CD4-positive, CD25-positive, alpha-beta regulatory T cell (primary cell): Measurements from ENCODE around the gene SHC3. TPM values are rescaled to one million over a fixed set of nuclear protein-coding genes. Genes with fewer than 3 reads are reported as not detected.

ENCODE experiments used
- ATAC-seq, 2 donors: fragments of 150-1000 bp; cut with Tn5 transposase; one replicate each; pipeline ENCODE4 v1.10.0; 2021; ENCODE audit warnings: low read depth in 2 of 2, moderate number of reproducible peaks in 2 of 2, moderate library complexity in 1 of 2
- DNase-seq, 3 donors: peaks; one replicate each; pipeline versions ENCODE4 v3.0.0 to v3.0.0-alpha.2; 2012 to 2022; ENCODE audit warnings: mixed read lengths in 1 of 3
- H3K27ac ChIP-seq: one replicate; pipeline ENCODE4 v1.7.0; 2013; ENCODE audit warnings: mild to moderate bottlenecking, low read length; ENCODE audit not compliant: insufficient read depth, poor library complexity, severe bottlenecking
- H3K27me3 ChIP-seq: one replicate; pipeline ENCODE4 v1.7.0; 2013; ENCODE audit warnings: low read length; ENCODE audit not compliant: control insufficient read depth, insufficient read depth
- H3K36me3 ChIP-seq: one replicate; pipeline ENCODE4 v1.7.0; 2013; ENCODE audit warnings: mild to moderate bottlenecking, low read length, moderate library complexity; ENCODE audit not compliant: control insufficient read depth, insufficient read depth
- H3K4me1 ChIP-seq: 2 replicates; pipeline ENCODE4 v1.7.0; 2013; ENCODE audit warnings: mild to moderate bottlenecking, low read length; ENCODE audit not compliant: insufficient read depth, control insufficient read depth, poor library complexity, severe bottlenecking
- H3K4me3 ChIP-seq: one replicate; pipeline ENCODE4 v1.7.0; 2013; ENCODE audit warnings: low read depth, mild to moderate bottlenecking, low read length, moderate library complexity
- H3K9me3 ChIP-seq, 2 experiments: 1 replicate in 1 of 2; 2 replicates in 1 of 2; pipeline ENCODE4 v1.7.0; 2013; ENCODE audit warnings: low read length in 2 of 2, mild to moderate bottlenecking in 1 of 2, moderate library complexity in 1 of 2; ENCODE audit not compliant: control insufficient read depth in 2 of 2
- H3K27ac Mint-ChIP-seq, 3 donors: one replicate each; pipeline ENCODE4 v1.8.0; 2020 to 2022; ENCODE audit warnings: mild to moderate bottlenecking in 3 of 3, mixed read lengths in 3 of 3, moderate library complexity in 2 of 3
- H3K27me3 Mint-ChIP-seq: one replicate; pipeline ENCODE4 v1.8.0; 2022; ENCODE audit warnings: mild to moderate bottlenecking, mixed read lengths
- H3K36me3 Mint-ChIP-seq: one replicate; pipeline ENCODE4 v1.8.0; 2020; ENCODE audit warnings: mixed read lengths
- H3K4me1 Mint-ChIP-seq, 4 donors: one replicate each; pipeline ENCODE4 v1.8.0; 2020 to 2022; ENCODE audit warnings: mixed read lengths in 4 of 4, mild to moderate bottlenecking in 1 of 4
- H3K4me3 Mint-ChIP-seq, 4 donors: one replicate each; pipeline ENCODE4 v1.8.0; 2020 to 2022; ENCODE audit warnings: mild to moderate bottlenecking in 4 of 4, mixed read lengths in 4 of 4, moderate library complexity in 3 of 4
- H3K9me3 Mint-ChIP-seq, 7 donors: one replicate each; pipeline ENCODE4 v1.8.0; 2020 to 2022; ENCODE audit warnings: mixed read lengths in 7 of 7, mild to moderate bottlenecking in 3 of 7, moderate library complexity in 2 of 7
- polyA plus RNA-seq, 4 donors: library from polyadenylated mRNA; unstranded; fragments of 300-500 nt; fragmentation: Illumina TruSeq; gene quantifications; one replicate each; pipeline ENCODE4 v1.2.3, GENCODE V29; 2021
- total RNA-seq: library from RNA; stranded (reverse); gene quantifications from one replicate; pipeline ENCODE4 v1.2.3, GENCODE V29; 2022

The SHC3 gene
- total and polyA plus RNA-seq, 5 donors from 2014 or later, result not detected

GRCh38 chr9:89175828-89176261 is 2.8 kb downstream of the SHC3 start:
- DNase-seq, result no peak
- H3K4me1 ChIP-seq, result no peaks in the 10 kb centered on the region
- H3K4me3 ChIP-seq, result no peak overlapping the region
- no peak overlapping the region for H3K27ac Mint-ChIP-seq
- no peaks in the 10 kb centered on the region for H3K9me3 ChIP-seq
- H3K27ac ChIP-seq, result no peak overlapping the region
- H3K9me3 Mint-ChIP-seq, result peaks cover 0 to 2% (median 0%) of the 10 kb centered on the region in 7 donors
- H3K4me1 Mint-ChIP-seq, result peaks cover 5 to 16% (median 7%) of the 10 kb centered on the region in 4 donors
- no peaks in the 10 kb centered on the region for H3K36me3 ChIP-seq
- H3K36me3 Mint-ChIP-seq, result no peaks in the 10 kb centered on the region
- H3K27me3 Mint-ChIP-seq, result peaks cover 51% of the 10 kb centered on the region
- H3K4me3 Mint-ChIP-seq, result no peak overlapping the region
- H3K27me3 ChIP-seq, result peaks cover 40% of the 10 kb centered on the region
- ATAC-seq, result no peak

GRCh38 chr9:89174291-89174690 is 4.3 kb downstream of the SHC3 start:
- H3K27ac Mint-ChIP-seq, result no peak overlapping the region
- H3K27me3 Mint-ChIP-seq, result peaks cover 36% of the 10 kb centered on the region
- H3K4me3 Mint-ChIP-seq, result no peak overlapping the region
- DNase-seq (no peak), ATAC-seq (no peak)
- peaks cover 0 to 9% (median 4%) of the 10 kb centered on the region in 4 donors for H3K4me1 Mint-ChIP-seq
- H3K4me3 ChIP-seq, result no peak overlapping the region
- no peak overlapping the region for H3K27ac ChIP-seq
- H3K36me3 ChIP-seq, result no peaks in the 10 kb centered on the region
- no peaks in the 10 kb centered on the region for H3K36me3 Mint-ChIP-seq
- no peaks in the 10 kb centered on the region for H3K4me1 ChIP-seq
- H3K9me3 ChIP-seq, result no peaks in the 10 kb centered on the region
- peaks cover 31% of the 10 kb centered on the region for H3K27me3 ChIP-seq
- H3K9me3 Mint-ChIP-seq, result peaks cover 0 to 2% (median 0%) of the 10 kb centered on the region in 7 donors

GRCh38 chr9:89173072-89173471 is 5.5 kb downstream of the SHC3 start:
- Histone ChIP-seq H3K9me3 (no peaks in the 10 kb centered on the region), H3K27me3 (peaks cover 23% of the 10 kb centered on the region), H3K4me3 (no peak overlapping the region), H3K36me3 (no peaks in the 10 kb centered on the region), H3K4me1 (no peaks in the 10 kb centered on the region), H3K27ac (no peak overlapping the region)
- ATAC-seq (no peak), DNase-seq (no peak)
- Mint-ChIP-seq H3K36me3 (no peaks in the 10 kb centered on the region), H3K4me1 (peaks cover 0 to 3% (median 0%) of the 10 kb centered on the region in 4 donors), H3K9me3 (peaks cover 0 to 2% (median 0%) of the 10 kb centered on the region in 7 donors), H3K27me3 (peaks cover 34% of the 10 kb centered on the region), H3K4me3 (no peak overlapping the region), H3K27ac (no peak overlapping the region)

DNA sequence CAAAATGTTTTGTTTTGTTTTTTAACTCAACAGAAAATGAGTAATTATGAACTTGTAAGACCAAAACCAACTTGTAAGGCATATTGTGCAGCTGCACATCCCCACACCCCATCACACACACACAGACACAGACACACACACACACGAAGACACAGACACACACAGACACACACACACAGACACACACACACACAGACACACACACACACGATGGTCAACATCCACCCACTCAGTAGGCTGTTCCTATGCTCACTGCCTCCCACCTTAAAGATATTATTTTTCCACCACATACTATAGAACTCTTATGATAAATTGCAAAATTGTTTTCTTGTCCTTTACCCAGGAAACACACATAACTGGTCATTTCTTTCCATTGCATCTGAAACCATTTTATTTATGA is 6.2 kb downstream of the SHC3 start:
- Histone ChIP-seq H3K36me3 (no peaks in the 10 kb centered on the region), H3K27ac (no peak overlapping the region), H3K4me1 (no peaks in the 10 kb centered on the region), H3K27me3 (peaks cover 23% of the 10 kb centered on the region), H3K9me3 (no peaks in the 10 kb centered on the region), H3K4me3 (no peak overlapping the region)
- peaks cover 0 to 3% (median 0%) of the 10 kb centered on the region in 4 donors for H3K4me1 Mint-ChIP-seq
- H3K4me3 Mint-ChIP-seq, result no peak overlapping the region
- ATAC-seq (no peak), DNase-seq (no peak)
- H3K9me3 Mint-ChIP-seq, result peaks cover 0 to 2% (median 0%) of the 10 kb centered on the region in 7 donors
- no peak overlapping the region for H3K27ac Mint-ChIP-seq
- H3K27me3 Mint-ChIP-seq, result peaks cover 34% of the 10 kb centered on the region
- H3K36me3 Mint-ChIP-seq, result no peaks in the 10 kb centered on the region

DNA sequence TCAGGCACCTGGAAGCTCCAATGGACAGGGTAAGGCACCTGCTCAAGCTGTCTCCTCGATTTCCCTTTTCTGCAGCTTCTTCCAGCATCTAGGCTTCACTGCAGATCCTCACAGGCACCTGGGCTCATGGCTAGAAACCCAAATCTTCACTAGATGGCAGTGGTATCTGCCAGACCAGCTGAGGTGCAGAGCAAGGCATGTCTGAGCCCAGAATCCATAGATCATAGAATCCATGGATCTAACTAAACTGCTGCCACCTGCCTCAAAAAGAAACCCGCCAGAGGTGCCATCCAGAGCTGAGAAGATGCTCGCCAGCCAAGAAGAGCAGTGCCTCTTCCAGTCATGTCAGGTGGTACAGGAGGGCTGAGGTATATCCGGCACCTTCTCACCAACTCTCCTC is 6.9 kb downstream of the SHC3 start:
- Histone ChIP-seq H3K4me1 (no peaks in the 10 kb centered on the region), H3K9me3 (no peaks in the 10 kb centered on the region), H3K27me3 (peaks cover 17% of the 10 kb centered on the region), H3K27ac (no peak overlapping the region), H3K36me3 (no peaks in the 10 kb centered on the region), H3K4me3 (no peak overlapping the region)
- Mint-ChIP-seq H3K36me3 (no peaks in the 10 kb centered on the region), H3K4me1 (peaks cover 0 to under 1% (median 0%) of the 10 kb centered on the region in 4 donors), H3K27ac (no peak overlapping the region), H3K9me3 (peaks cover 0 to 2% (median 0%) of the 10 kb centered on the region in 7 donors), H3K4me3 (no peak overlapping the region), H3K27me3 (peaks cover 30% of the 10 kb centered on the region)
- no peak for ATAC-seq
- DNase-seq, result no peak

- Histone ChIP-seq H3K4me1 (no peaks in the 10 kb centered on the region), H3K9me3 (no peaks in the 10 kb centered on the region), H3K27me3 (peaks cover 14% of the 10 kb centered on the region), H3K4me3 (no peak overlapping the region), H3K27ac (no peak overlapping the region), H3K36me3 (no peaks in the 10 kb centered on the region)
- H3K36me3 Mint-ChIP-seq, result no peaks in the 10 kb centered on the region
- H3K9me3 Mint-ChIP-seq, result peaks cover 0 to 2% (median 0%) of the 10 kb centered on the region in 7 donors
- H3K4me1 Mint-ChIP-seq, result no peaks in the 10 kb centered on the region
- no peak overlapping the region for H3K27ac Mint-ChIP-seq
- H3K4me3 Mint-ChIP-seq, result no peak overlapping the region
- DNase-seq, result no peak
- peaks cover 30% of the 10 kb centered on the region for H3K27me3 Mint-ChIP-seq
- no peak for ATAC-seq
These were observed 7.4 kb downstream of the SHC3 start for GRCh38 chr9:89171231-89171630.

DNA sequence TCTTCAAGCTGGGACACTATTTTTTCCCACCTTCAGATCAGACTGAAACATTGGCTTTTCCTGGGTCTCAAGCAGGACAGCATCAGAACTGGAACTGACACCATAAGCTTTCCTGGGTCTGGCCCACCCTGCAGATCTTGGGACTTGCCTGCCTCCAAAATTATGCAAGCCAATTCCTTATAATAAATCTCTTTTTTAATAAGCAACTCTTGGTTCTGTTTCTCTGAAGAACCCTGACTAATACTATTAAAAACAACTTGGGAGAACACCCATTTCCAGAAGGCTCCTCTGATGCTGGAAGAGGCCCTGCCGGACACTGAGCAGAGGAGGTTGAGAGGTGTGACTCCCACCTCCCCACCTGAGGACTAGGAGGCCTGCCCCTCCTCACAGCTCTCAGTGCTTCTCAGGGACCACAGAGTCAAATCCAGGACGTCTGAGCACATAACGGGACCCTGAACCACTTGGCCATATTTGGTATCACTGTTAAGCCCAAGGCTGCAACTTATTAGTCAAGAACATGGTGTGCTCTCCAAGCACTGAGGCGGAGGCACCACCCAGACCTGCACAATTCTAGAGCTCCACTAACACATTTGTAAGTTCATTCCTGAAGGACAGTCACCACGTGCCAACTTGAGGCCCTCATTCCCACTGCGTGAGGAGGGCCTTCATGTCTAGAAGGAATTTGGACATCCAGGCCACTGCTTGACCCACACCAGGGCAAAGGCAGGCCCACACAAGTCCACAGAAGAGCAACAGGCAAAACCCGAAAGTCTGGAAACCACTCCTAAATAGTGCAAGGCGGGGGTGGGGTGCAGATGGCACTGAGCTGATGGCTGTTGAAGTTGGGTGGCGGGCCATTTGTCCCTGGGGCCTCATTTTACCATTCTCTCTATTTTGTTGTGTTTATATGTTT is 9.5 kb downstream of the SHC3 start:
- no peak for ATAC-seq
- peaks cover 0 to 3% (median 0%) of the 10 kb centered on the region in 7 donors for H3K9me3 Mint-ChIP-seq
- no peaks in the 10 kb centered on the region for H3K4me1 ChIP-seq
- H3K27me3 Mint-ChIP-seq, result peaks cover 40% of the 10 kb centered on the region
- no peak overlapping the region for H3K4me3 ChIP-seq
- H3K27me3 ChIP-seq, result no peaks in the 10 kb centered on the region
- H3K4me3 Mint-ChIP-seq, result no peak overlapping the region
- no peaks in the 10 kb centered on the region for H3K9me3 ChIP-seq
- no peaks in the 10 kb centered on the region for H3K4me1 Mint-ChIP-seq
- no peaks in the 10 kb centered on the region for H3K36me3 ChIP-seq
- no peak overlapping the region for H3K27ac Mint-ChIP-seq
- H3K27ac ChIP-seq, result no peak overlapping the region
- no peak for DNase-seq
- no peaks in the 10 kb centered on the region for H3K36me3 Mint-ChIP-seq

DNA sequence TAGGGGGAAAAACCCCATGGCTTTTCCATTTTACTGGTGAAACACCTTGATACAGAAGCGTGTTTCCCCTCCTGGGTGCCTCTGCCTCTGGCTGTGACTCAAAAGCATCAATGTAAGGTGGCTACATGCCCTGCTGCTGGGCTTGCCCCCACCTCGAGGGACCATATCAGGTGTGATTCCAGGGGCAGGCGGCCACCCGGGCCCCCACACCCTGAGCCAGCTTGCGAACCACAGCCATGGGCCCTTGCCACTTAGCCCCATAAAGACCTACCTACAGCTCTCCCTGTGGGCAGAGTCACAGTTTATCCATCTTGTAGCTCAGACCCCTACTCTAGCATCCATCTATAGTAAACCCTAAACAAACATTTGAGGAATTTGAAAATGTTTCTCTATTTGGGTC is 10.8 kb downstream of the SHC3 start:
- Mint-ChIP-seq H3K4me1 (no peaks in the 10 kb centered on the region), H3K27me3 (peaks cover 39% of the 10 kb centered on the region), H3K9me3 (peaks cover 0 to 3% (median 0%) of the 10 kb centered on the region in 7 donors), H3K27ac (no peak overlapping the region), H3K4me3 (no peak overlapping the region), H3K36me3 (no peaks in the 10 kb centered on the region)
- Histone ChIP-seq H3K36me3 (no peaks in the 10 kb centered on the region), H3K27me3 (no peaks in the 10 kb centered on the region), H3K9me3 (no peaks in the 10 kb centered on the region), H3K4me1 (no peaks in the 10 kb centered on the region), H3K27ac (no peak overlapping the region), H3K4me3 (no peak overlapping the region)
- ATAC-seq, result no peak
- DNase-seq, result no peak
